Endodermal cell (in vitro differentiated cells): ENCODE data around the gene LIMS2. TPM values are rescaled to one million over a fixed set of nuclear protein-coding genes. Genes with fewer than 3 reads are reported as not detected.

ENCODE experiments used
- DNase-seq: peaks from one replicate; pipeline ENCODE4 v3.0.0-alpha.2; 2017
- H3K27ac ChIP-seq: 2 replicates; pipeline ENCODE4 v1.5.1; 2013; ENCODE audit warnings: mild to moderate bottlenecking, low read depth, low read length, moderate library complexity
- H3K27me3 ChIP-seq: 2 replicates; pipeline ENCODE4 v1.6.1; 2013; ENCODE audit warnings: mild to moderate bottlenecking, low read length, moderate library complexity; ENCODE audit not compliant: insufficient read depth, control insufficient read depth, poor library complexity, severe bottlenecking
- H3K36me3 ChIP-seq: 2 replicates; pipeline ENCODE4 v1.7.0; 2013; ENCODE audit warnings: mild to moderate bottlenecking, low read length, moderate library complexity; ENCODE audit not compliant: control insufficient read depth, insufficient read depth
- H3K4me1 ChIP-seq: one replicate; pipeline ENCODE4 v1.7.0; 2013; ENCODE audit warnings: low read length; ENCODE audit not compliant: control insufficient read depth, insufficient read depth
- H3K4me3 ChIP-seq: 2 replicates; pipeline ENCODE4 v1.5.1; 2013; ENCODE audit warnings: mild to moderate bottlenecking, low read length, moderate library complexity
- H3K9ac ChIP-seq: 2 replicates; pipeline ENCODE4 v1.6.1; 2013; ENCODE audit warnings: mild to moderate bottlenecking, low read length, moderate library complexity; ENCODE audit not compliant: poor library complexity, severe bottlenecking; ENCODE audit errors: extremely low read depth
- H3K9me3 ChIP-seq: 2 replicates; pipeline ENCODE4 v1.6.1; 2013; ENCODE audit warnings: mild to moderate bottlenecking, low read length, moderate library complexity; ENCODE audit not compliant: control insufficient read depth
- H3K27ac Mint-ChIP-seq: 2 replicates; pipeline ENCODE4 v1.8.0; 2020; ENCODE audit warnings: mixed read lengths
- H3K27me3 Mint-ChIP-seq: 2 replicates; pipeline ENCODE4 v1.8.0; 2021; ENCODE audit warnings: mild to moderate bottlenecking, mixed read lengths; ENCODE audit not compliant: insufficient read depth
- H3K36me3 Mint-ChIP-seq: 2 replicates; pipeline ENCODE4 v1.8.0; 2020; ENCODE audit warnings: low read depth, mixed read lengths
- H3K4me1 Mint-ChIP-seq: 2 replicates; pipeline ENCODE4 v1.8.0; 2020; ENCODE audit warnings: mixed read lengths
- H3K4me3 Mint-ChIP-seq: 2 replicates; pipeline ENCODE4 v1.8.0; 2020; ENCODE audit warnings: mild to moderate bottlenecking, moderate library complexity, mixed read lengths
- H3K9me3 Mint-ChIP-seq: 2 replicates; pipeline ENCODE4 v1.8.0; 2020; ENCODE audit warnings: mild to moderate bottlenecking, mixed read lengths
- CTCF ChIP-seq: fragments of 200-600 bp; sonication (generic); conservative IDR thresholded peaks from 2 replicates; pipeline ENCODE4 v1.5.0; 2021; ENCODE audit warnings: antibody characterized with exemption, mild to moderate bottlenecking
- WGBS, 2 experiments: methylation state at CpG; one replicate each; pipeline versions ENCODE4 v1.1.5 to v1.1.7; 2013; ENCODE audit warnings: missing lambda C conversion rate in 2 of 2, mixed read lengths in 1 of 2; ENCODE audit not compliant: insufficient coverage in 1 of 2, insufficient read length in 1 of 2; 5-methylcytosine and 5-hydroxymethylcytosine counted together
- total RNA-seq, 2 donors: library from RNA; stranded (reverse); fragmentation: NEBNext Ultra II Directional in 1 of 2; extraction: Animal tissue kit (Norgen Biotek cat#: 25700) in 1 of 2; gene quantifications; 2 replicates in 1 of 2; 3 replicates in 1 of 2; pipeline ENCODE4 v1.2.1, GENCODE V29; 2021

Gene LIMS2
- total RNA-seq, 2 donors from 2014 or later: 3.9 to 9.8 TPM

GRCh38 chr2:127706215-127706990 lies 31.1 kb upstream of the LIMS2 start:
- Histone ChIP-seq H3K27ac (no peak overlapping the region), H3K4me1 (peaks cover 3% of the 10 kb centered on the region), H3K4me3 (no peak overlapping the region), H3K9ac (no peak overlapping the region), H3K27me3 (no peaks in the 10 kb centered on the region), H3K9me3 (no peaks in the 10 kb centered on the region), H3K36me3 (peaks cover 84% of the 10 kb centered on the region)
- Mint-ChIP-seq H3K9me3 (no peaks in the 10 kb centered on the region), H3K4me1 (peaks cover 8% of the 10 kb centered on the region), H3K36me3 (peaks cover 64% of the 10 kb centered on the region), H3K27me3 (no peaks in the 10 kb centered on the region), H3K27ac (peak overlapping the region; percentile 68), H3K4me3 (no peak overlapping the region)
- 97% methylated on average over 10 to 14 of the region's 14 CpGs for WGBS, 2 experiments
- no peak for DNase-seq
- no peak for TF ChIP-seq CTCF

- TF ChIP-seq CTCF: no peak
- no peak overlapping the region for H3K4me3 Mint-ChIP-seq
- H3K4me3 ChIP-seq: no peak overlapping the region
Observed at GRCh38 chr2:127705391-127706065, 30.2 kb upstream of the LIMS2 start.

GRCh38 chr2:127704641-127705390 lies 29.5 kb upstream of the LIMS2 start:
- H3K27ac Mint-ChIP-seq: no peak overlapping the region
- 88 to 96% methylated on average over 2 to 5 of the region's 5 CpGs for WGBS, 2 experiments
- no peak overlapping the region for H3K4me3 Mint-ChIP-seq

More at GRCh38 chr2:127705391-127706065, 30.2 kb upstream of the LIMS2 start:
- H3K36me3 Mint-ChIP-seq: peaks cover 57% of the 10 kb centered on the region
- DNase-seq: no peak
- WGBS, 2 experiments: 94 to 97% methylated on average over 4 to 5 of the region's 5 CpGs
- H3K4me1 Mint-ChIP-seq: peaks cover 11% of the 10 kb centered on the region
- H3K9me3 ChIP-seq: no peaks in the 10 kb centered on the region
- no peaks in the 10 kb centered on the region for H3K9me3 Mint-ChIP-seq
- no peak overlapping the region for H3K9ac ChIP-seq
- peaks cover 3% of the 10 kb centered on the region for H3K4me1 ChIP-seq
- H3K27me3 ChIP-seq: no peaks in the 10 kb centered on the region
- peaks cover 80% of the 10 kb centered on the region for H3K36me3 ChIP-seq
- H3K27ac Mint-ChIP-seq: no peak overlapping the region
- no peak overlapping the region for H3K27ac ChIP-seq
- H3K27me3 Mint-ChIP-seq: no peaks in the 10 kb centered on the region

More at GRCh38 chr2:127704641-127705390, 29.5 kb upstream of the LIMS2 start:
- no peak for TF ChIP-seq CTCF
- peaks cover 16% of the 10 kb centered on the region for H3K4me1 Mint-ChIP-seq
- H3K27me3 ChIP-seq: no peaks in the 10 kb centered on the region
- no peak for DNase-seq
- H3K9me3 Mint-ChIP-seq: no peaks in the 10 kb centered on the region
- H3K36me3 ChIP-seq: peaks cover 74% of the 10 kb centered on the region
- no peak overlapping the region for H3K27ac ChIP-seq
- no peaks in the 10 kb centered on the region for H3K27me3 Mint-ChIP-seq
- no peak overlapping the region for H3K4me3 ChIP-seq
- no peak overlapping the region for H3K9ac ChIP-seq
- H3K4me1 ChIP-seq: peaks cover 3% of the 10 kb centered on the region
- H3K36me3 Mint-ChIP-seq: peaks cover 56% of the 10 kb centered on the region
- H3K9me3 ChIP-seq: no peaks in the 10 kb centered on the region
